IMR-90 (cell line): ENCODE measurements around the gene BRCA2. TPM values are rescaled to one million over a fixed set of nuclear protein-coding genes. Genes with fewer than 3 reads are reported as not detected.

Experiments
- ATAC-seq: fragments of 200-7000 bp; cut with Tn5 transposase; 2 replicates; pipeline ENCODE4 v1.9.1; 2020; ENCODE audit warnings: low read depth, mild to moderate bottlenecking, moderate library complexity
- BruUV-seq: library from RNA; stranded (reverse); fragments of 400-500 nt; replicated peaks from 2 replicates; lab custom pipeline; 2021; lab: Mats Ljungman, UMichigan
- CTCF ChIA-PET: fragments of 300-600 bp; formaldehyde crosslinking; extraction: SDS; loops from one replicate; lab custom pipeline; 2021; ENCODE audit warnings: antibody characterized with exemption; lab: Yijun Ruan, JAX
- POLR2A ChIA-PET: fragments of 300-600 bp; sonication (Branson Sonifier 250); formaldehyde crosslinking; loops from one replicate; lab custom pipeline; 2022; ENCODE audit warnings: antibody characterized with exemption; ENCODE audit not compliant: unreplicated experiment; lab: Charles Lee
- DNase-seq: peaks from one replicate; pipeline ENCODE4 v3.0.0; 2013
- H2AFZ ChIP-seq: replicated peaks from 2 replicates; pipeline ENCODE3; 2013; ENCODE audit warnings: low read length, mild to moderate bottlenecking; ENCODE audit not compliant: poor library complexity
- H2AK5ac ChIP-seq: 2 replicates; pipeline ENCODE4 v1.6.1; 2013; ENCODE audit warnings: low read depth, low read length, inconsistent platforms
- H2AK9ac ChIP-seq: replicated peaks from 2 replicates; pipeline ENCODE3; 2013; ENCODE audit warnings: mild to moderate bottlenecking, low read depth, low read length, moderate library complexity; ENCODE audit not compliant: poor library complexity
- H2BK120ac ChIP-seq: 2 replicates; pipeline ENCODE4 v1.6.1; 2013; ENCODE audit warnings: low read depth, low read length, inconsistent platforms
- H2BK15ac ChIP-seq: 3 replicates; pipeline ENCODE4 v1.6.1; 2013; ENCODE audit warnings: low read depth, low read length, inconsistent platforms
- H2BK20ac ChIP-seq: 2 replicates; pipeline ENCODE4 v1.6.1; 2013; ENCODE audit warnings: low read depth, mild to moderate bottlenecking, inconsistent platforms, low read length, moderate library complexity
- H2BK5ac ChIP-seq: 2 replicates; pipeline ENCODE4 v1.6.1; 2013; ENCODE audit warnings: mild to moderate bottlenecking, low read depth, low read length, inconsistent platforms; ENCODE audit not compliant: poor library complexity, severe bottlenecking
- H3K14ac ChIP-seq: replicated peaks from 2 replicates; pipeline ENCODE4 v1.6.1; 2013; ENCODE audit warnings: low read depth, low read length, inconsistent platforms
- H3K18ac ChIP-seq: 2 replicates; pipeline ENCODE4 v1.6.1; 2013; ENCODE audit warnings: low read depth, low read length, control low read depth
- H3K23ac ChIP-seq: 2 replicates; pipeline ENCODE4 v1.6.1; 2013; ENCODE audit warnings: low read depth, low read length, inconsistent platforms
- H3K27ac ChIP-seq: 2 replicates; pipeline ENCODE4 v1.5.1; 2013; ENCODE audit warnings: mild to moderate bottlenecking, control low read depth, low read length; ENCODE audit not compliant: insufficient read depth
- H3K27me3 ChIP-seq: 2 replicates; pipeline ENCODE4 v1.6.1; 2013; ENCODE audit warnings: low read length; ENCODE audit not compliant: control insufficient read depth, insufficient read depth
- H3K36me3 ChIP-seq: 2 replicates; pipeline ENCODE4 v1.6.1; 2013; ENCODE audit warnings: low read length, mixed read lengths; ENCODE audit not compliant: control insufficient read depth, insufficient read depth
- H3K4ac ChIP-seq: 2 replicates; pipeline ENCODE4 v1.6.1; 2013; ENCODE audit warnings: low read depth, low read length, inconsistent platforms
- H3K4me1 ChIP-seq: 2 replicates; pipeline ENCODE4 v1.6.1; 2013; ENCODE audit warnings: low read length, mixed read lengths; ENCODE audit not compliant: control insufficient read depth, insufficient read depth
- H3K4me2 ChIP-seq: 2 replicates; pipeline ENCODE4 v1.6.1; 2013; ENCODE audit warnings: low read depth, mild to moderate bottlenecking, control low read depth, low read length, moderate library complexity
- H3K4me3 ChIP-seq: 2 replicates; pipeline ENCODE4 v1.5.1; 2013; ENCODE audit warnings: low read depth, mild to moderate bottlenecking, control low read depth, low read length, moderate library complexity; ENCODE audit not compliant: insufficient read depth
- H3K56ac ChIP-seq: 2 replicates; pipeline ENCODE4 v1.6.1; 2013; ENCODE audit warnings: low read length, inconsistent platforms; ENCODE audit not compliant: insufficient read depth; ENCODE audit errors: extremely low read depth
- H3K79me1 ChIP-seq, 2 experiments: 2 replicates each; pipeline ENCODE4 v1.6.1; 2013; ENCODE audit warnings: low read length in 2 of 2, inconsistent platforms in 1 of 2, low read depth in 1 of 2
- H3K9ac ChIP-seq: 2 replicates; pipeline ENCODE4 v1.6.1; 2013; ENCODE audit warnings: low read depth, low read length, control low read depth
- H3K9me1 ChIP-seq: 2 replicates; pipeline ENCODE4 v1.6.1; 2013; ENCODE audit warnings: low read length, inconsistent platforms; ENCODE audit not compliant: insufficient read depth
- H3K9me3 ChIP-seq: 2 replicates; pipeline ENCODE4 v1.6.1; 2013; ENCODE audit warnings: low read length; ENCODE audit not compliant: control insufficient read depth, insufficient read depth
- H4K20me1 ChIP-seq: 2 replicates; pipeline ENCODE4 v1.6.1; 2013; ENCODE audit warnings: low read length, inconsistent platforms; ENCODE audit not compliant: insufficient read depth
- H4K5ac ChIP-seq: 2 replicates; pipeline ENCODE4 v1.6.1; 2013; ENCODE audit warnings: mild to moderate bottlenecking, low read depth, low read length, control low read depth
- H4K8ac ChIP-seq, 2 experiments: 2 replicates each; pipeline ENCODE4 v1.6.1; 2013; ENCODE audit warnings: low read depth in 2 of 2, low read length in 2 of 2, control low read depth in 1 of 2, inconsistent platforms in 1 of 2
- H4K91ac ChIP-seq: 2 replicates; pipeline ENCODE4 v1.6.1; 2013; ENCODE audit warnings: low read depth, low read length, inconsistent platforms; ENCODE audit not compliant: insufficient read depth
- BHLHE40 ChIP-seq: fragments of 150-350 bp; IDR thresholded peaks from 2 replicates; pipeline ENCODE4 v1.6.1; 2016; ENCODE audit warnings: mild to moderate bottlenecking, low read depth, low read length
- CEBPB ChIP-seq: IDR thresholded peaks from 2 replicates; pipeline ENCODE4 v1.6.1; 2012; ENCODE audit warnings: low read depth, low read length, improper control_type of control experiment
- CHD1 ChIP-seq: IDR thresholded peaks from 2 replicates; pipeline ENCODE4 v1.6.1; 2012; ENCODE audit warnings: low read depth, low read length, improper control_type of control experiment
- CTCF ChIP-seq: conservative IDR thresholded peaks from 2 replicates; pipeline ENCODE4 v1.5.1; 2012; ENCODE audit warnings: mild to moderate bottlenecking, low read depth, low read length, improper control_type of control experiment
- ELK1 ChIP-seq: fragments of 150-350 bp; IDR thresholded peaks from 2 replicates; pipeline ENCODE4 v1.6.1; 2016; ENCODE audit warnings: low read depth, mild to moderate bottlenecking, low read length, moderate library complexity, borderline replicate concordance
- FOS ChIP-seq: fragments of 150-350 bp; IDR thresholded peaks from 2 replicates; pipeline ENCODE4 v1.6.1; 2016; ENCODE audit warnings: low read depth, low read length
- MAZ ChIP-seq: IDR thresholded peaks from 2 replicates; pipeline ENCODE4 v1.6.1; 2012; ENCODE audit warnings: low read depth, mild to moderate bottlenecking, low read length, improper control_type of control experiment, moderate library complexity, borderline replicate concordance
- POLR2A ChIP-seq: IDR thresholded peaks from 2 replicates; pipeline ENCODE4 v1.6.1; 2012; ENCODE audit warnings: mild to moderate bottlenecking, low read depth, low read length
- RFX5 ChIP-seq: IDR thresholded peaks from 2 replicates; pipeline ENCODE4 v1.8.0; 2012; ENCODE audit warnings: low read depth, mild to moderate bottlenecking, low read length, moderate library complexity
- dilution Hi-C: fragments of 300-500 bp; cut with HindIII; formaldehyde crosslinking; loops from one replicate; pipeline ENCODE4 v1.14.3; 2018; ENCODE audit warnings: low sequenced_read_pairs; ENCODE audit not compliant: unreplicated experiment
- in situ Hi-C: fragments of 300-500 bp; cut with MboI; formaldehyde crosslinking; loops from 3 replicates; pipeline ENCODE4 v1.14.3; 2019; ENCODE audit warnings: low sequenced_read_pairs, inconsistent platforms, mixed read lengths
- intact Hi-C: fragments of 100-400 bp; cut with micrococcal nuclease; formaldehyde crosslinking; loops from 2 replicates; pipeline ENCODE4 v1.10.0; 2022
- polyA plus RNA-seq, 3 experiments: library from polyadenylated mRNA; depleted of rRNA; stranded (reverse); fragments of >200 nt; gene quantifications; 2 replicates each; pipeline ENCODE4 v1.2.3, GENCODE V29; 2012; ENCODE audit warnings: low replicate concordance in 1 of 3
- total RNA-seq: library from RNA; depleted of rRNA; stranded (reverse); fragments of >200 nt; gene quantifications from 2 replicates; pipeline ENCODE4 v1.2.3, GENCODE V29; 2012

The BRCA2 gene
- total and polyA plus RNA-seq, 2 of the 4 experiments (the other 2 are of a cell fraction): 2.0 to 9.7 TPM

- no peak overlapping the region for H2BK5ac ChIP-seq
- H3K27me3 ChIP-seq: no peaks in the 10 kb centered on the region
- no peak overlapping the region for H4K8ac ChIP-seq
- H4K5ac ChIP-seq: no peak overlapping the region
- no peaks in the 10 kb centered on the region for H4K20me1 ChIP-seq
- in situ Hi-C loops (no loop called here), dilution Hi-C loops (no loop called here), intact Hi-C loops (no loop called here)
- no peak overlapping the region for H3K4ac ChIP-seq
- H2BK120ac ChIP-seq: no peak overlapping the region
- no peaks in the 10 kb centered on the region for H3K36me3 ChIP-seq
- no peak overlapping the region for H2AK5ac ChIP-seq
- ChIA-PET POLR2A (no interaction called here), CTCF (no interaction called here)
- TF ChIP-seq POLR2A (no peak), FOS (no peak), CHD1 (no peak), ELK1 (no peak), BHLHE40 (no peak), CTCF (no peak), MAZ (no peak), RFX5 (no peak), CEBPB (no peak)
- H3K4me1 ChIP-seq: no peaks in the 10 kb centered on the region
- H3K9me1 ChIP-seq: 0 out of 2 replicates have a peak, but pooled peaks cover under 1% of the 10 kb centered on the region
- DNase-seq (no peak), ATAC-seq (no peak)
- H3K4me3 ChIP-seq: no peak overlapping the region
- no peaks in the 10 kb centered on the region for H3K9me3 ChIP-seq
- H4K91ac ChIP-seq: no peak overlapping the region
- H2AK9ac ChIP-seq: no peak overlapping the region
- BruUV-seq: no TSS peak
- H3K27ac ChIP-seq: no peak overlapping the region
- no peak overlapping the region for H3K56ac ChIP-seq
- no peak overlapping the region for H3K23ac ChIP-seq
- H3K9ac ChIP-seq: no peak overlapping the region
- H2BK20ac ChIP-seq: no peak overlapping the region
- no peaks in the 10 kb centered on the region; a peak in 1 of 4 replicates for H3K79me1 ChIP-seq
- H2BK15ac ChIP-seq: no peak overlapping the region
- H2AFZ ChIP-seq: no peak overlapping the region
- H3K14ac ChIP-seq: no peak overlapping the region
- H3K18ac ChIP-seq: no peak overlapping the region
- no peak overlapping the region for H3K4me2 ChIP-seq
These were observed 70.1 kb downstream of the BRCA2 start for GRCh38 chr13:32385410-32385809.
